HepG2 (cell line): ENCODE data around the gene MPP3. TPM values are rescaled to one million over a fixed set of nuclear protein-coding genes. Genes with fewer than 3 reads are reported as not detected.
A peak's percentile ranks its signal among the peaks of the same experiment; 100 is the strongest.

Source experiments
- CBX5 ChIP-seq: sonication (generic); formaldehyde crosslinking; IDR thresholded peaks from 2 replicates; pipeline ENCODE4 v1.4.0; 2020; ENCODE audit warnings: missing genetic modification reagents, borderline replicate concordance
- CENPT ChIP-seq: sonication (generic); formaldehyde crosslinking; IDR thresholded peaks from 2 replicates; pipeline ENCODE4 v1.8.0; 2022; ENCODE audit warnings: low read depth, mild to moderate bottlenecking, moderate library complexity, missing genetic modification reagents
- DZIP1 ChIP-seq: sonication (generic); formaldehyde crosslinking; IDR thresholded peaks from 2 replicates; pipeline ENCODE4 v1.5.0; 2020; ENCODE audit warnings: mild to moderate bottlenecking, missing genetic modification reagents
- ETV5 ChIP-seq: IDR thresholded peaks from 2 replicates; pipeline ENCODE4 v1.6.1; 2018; ENCODE audit warnings: missing biosample characterization, missing genetic modification reagents, inconsistent platforms, borderline replicate concordance
- HMGA1 ChIP-seq: sonication (generic); formaldehyde crosslinking; conservative IDR thresholded peaks from 2 replicates; pipeline ENCODE4 v1.4.0; 2020; ENCODE audit warnings: missing genetic modification reagents
- HNRNPUL1 ChIP-seq: fragments of 200-400 bp; formaldehyde crosslinking; IDR thresholded peaks from 2 replicates; pipeline ENCODE4 v1.6.1; 2017; ENCODE audit warnings: low read depth, mild to moderate bottlenecking, low read length, moderate library complexity
- NONO ChIP-seq, 2 experiments: fragments of 450-650 bp in 1 of 2; sonication (generic) in 1 of 2; formaldehyde crosslinking in 1 of 2; IDR thresholded peaks in 1 of 2; conservative IDR thresholded peaks in 1 of 2; 2 replicates each; pipeline versions ENCODE4 v1.6.1 to v1.8.0; 2017 to 2022; ENCODE audit warnings: mild to moderate bottlenecking in 1 of 2, missing genetic modification reagents in 1 of 2, moderate library complexity in 1 of 2
- RXRA ChIP-seq: sonication (generic); formaldehyde crosslinking; IDR thresholded peaks from 2 replicates; pipeline ENCODE4 v1.5.1; 2020; ENCODE audit warnings: missing genetic modification reagents
- SP1 ChIP-seq, 2 experiments: fragments of 450-650 bp in 1 of 2; sonication (generic) in 1 of 2; formaldehyde crosslinking in 1 of 2; IDR thresholded peaks; 2 replicates each; pipeline versions ENCODE4 v1.4.0 to v1.6.1; 2016 to 2020; ENCODE audit warnings: missing genetic modification reagents in 1 of 2
- TFAP4 ChIP-seq: sonication (generic); IDR thresholded peaks from 2 replicates; pipeline ENCODE4 v1.6.1; 2016; ENCODE audit warnings: low read depth, borderline replicate concordance
- ZEB1 ChIP-seq: IDR thresholded peaks from 2 replicates; pipeline ENCODE4 v1.6.1; 2012; ENCODE audit warnings: mild to moderate bottlenecking, low read depth, inconsistent platforms; ENCODE audit not compliant: insufficient replicate concordance
- ZFP62 ChIP-seq: sonication (generic); formaldehyde crosslinking; IDR thresholded peaks from 2 replicates; pipeline ENCODE4 v1.4.0; 2020; ENCODE audit warnings: missing genetic modification reagents
- ZNF12 ChIP-seq: sonication (generic); formaldehyde crosslinking; IDR thresholded peaks from 2 replicates; pipeline ENCODE4 v1.5.0; 2020; ENCODE audit warnings: missing genetic modification reagents
- ZNF503 ChIP-seq: sonication (generic); formaldehyde crosslinking; IDR thresholded peaks from 2 replicates; pipeline ENCODE4 v1.4.0; 2020; ENCODE audit warnings: missing genetic modification reagents
- ZNF687 ChIP-seq: sonication (generic); formaldehyde crosslinking; IDR thresholded peaks from 2 replicates; pipeline ENCODE4 v1.5.1; 2020; ENCODE audit warnings: mild to moderate bottlenecking, missing genetic modification reagents, moderate library complexity
- polyA plus RNA-seq, 8 experiments: library from polyadenylated mRNA; depleted of rRNA in 3 of 8; stranded (reverse) in 7 of 8; unstranded in 1 of 8; fragments of >200 nt; fragmentation: Illumina TruSeq in 4 of 8; extraction: Trizol in 4 of 8; gene quantifications; 2 replicates each; pipeline versions ENCODE4 v1.2.1 to v1.2.3, GENCODE V29; 2011 to 2016; ENCODE audit warnings: low read depth in 4 of 8, missing spikeins in 1 of 8, mixed read lengths in 1 of 8; ENCODE audit not compliant: insufficient read depth in 1 of 8
- total RNA-seq, 5 experiments: library from RNA; depleted of rRNA; stranded (reverse); fragments of >200 nt; fragmentation: Illumina TruSeq; extraction: Trizol; gene quantifications; 2 replicates each; pipeline ENCODE4 v1.2.3, GENCODE V29; 2016; ENCODE audit warnings: low read depth in 1 of 5
- TF ChIP-seq, protein P1 (sequence below): IDR thresholded peaks from 2 replicates; pipeline ENCODE4 v1.6.1; 2016; ENCODE audit warnings: missing compliant biosample characterization, missing genetic modification reagents, borderline replicate concordance
- TF ChIP-seq, protein P2 (sequence below): sonication (generic); formaldehyde crosslinking; IDR thresholded peaks from 2 replicates; pipeline ENCODE4 v1.4.0; 2020; ENCODE audit warnings: missing genetic modification reagents, low read depth, mild to moderate bottlenecking, borderline replicate concordance

MPP3 gene
- total and polyA plus RNA-seq, 2 of the 13 experiments (the other 11 are each of a cell fraction or from before 2014, with no cell fraction given) = 0.91 to 1.8 TPM

DNA sequence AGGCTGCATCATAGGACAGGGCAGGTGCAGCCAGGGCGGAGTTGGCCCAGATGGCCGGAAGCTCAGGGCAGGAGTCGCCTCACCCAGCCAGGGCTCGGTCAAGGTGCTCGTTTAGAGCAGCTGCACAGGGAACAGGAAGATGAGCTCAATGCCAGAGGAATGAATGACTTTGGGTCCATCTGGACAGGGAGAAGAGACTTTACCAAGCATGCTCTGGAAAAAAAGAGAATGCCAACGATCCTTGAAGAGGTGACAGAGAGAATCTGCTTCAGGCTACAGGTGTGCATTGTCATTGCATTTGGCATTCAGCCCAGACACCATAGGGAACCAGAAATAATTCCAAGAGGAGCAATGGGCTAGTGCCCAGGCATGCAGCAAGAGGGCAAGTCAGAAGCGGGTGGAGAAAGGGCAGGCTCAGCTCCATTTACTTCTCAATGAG lies 6.7 kb upstream of the MPP3 start (continued):
- TF ChIP-seq ETV5 (CRISPR knock-in tag) = peak; percentile 81
- 0 out of 2 replicates have a peak, but pooled peaks have one; percentile 26 for TF ChIP-seq CBX5 (CRISPR knock-in tag)
- TF ChIP-seq ZNF503 (CRISPR knock-in tag) = no peak
- TF ChIP-seq, protein P1, sequence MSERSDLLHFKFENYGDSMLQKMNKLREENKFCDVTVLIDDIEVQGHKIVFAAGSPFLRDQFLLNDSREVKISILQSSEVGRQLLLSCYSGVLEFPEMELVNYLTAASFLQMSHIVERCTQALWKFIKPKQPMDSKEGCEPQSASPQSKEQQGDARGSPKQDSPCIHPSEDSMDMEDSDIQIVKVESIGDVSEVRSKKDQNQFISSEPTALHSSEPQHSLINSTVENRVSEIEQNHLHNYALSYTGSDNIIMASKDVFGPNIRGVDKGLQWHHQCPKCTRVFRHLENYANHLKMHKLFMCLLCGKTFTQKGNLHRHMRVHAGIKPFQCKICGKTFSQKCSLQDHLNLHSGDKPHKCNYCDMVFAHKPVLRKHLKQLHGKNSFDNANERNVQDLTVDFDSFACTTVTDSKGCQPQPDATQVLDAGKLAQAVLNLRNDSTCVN (CRISPR knock-in tag) = no peak
- TF ChIP-seq CENPT (CRISPR knock-in tag) = no peak
- 0 out of 2 replicates have a peak, but pooled peaks have one; percentile 28 for TF ChIP-seq ZNF12
- no peak for TF ChIP-seq RXRA (CRISPR knock-in tag)
- no peak for TF ChIP-seq NONO (IDR thresholded peaks at IDR 0.05)
- no peak for TF ChIP-seq NONO (CRISPR knock-in tag; conservative IDR thresholded peaks at IDR 0.05)
- TF ChIP-seq ZFP62 (CRISPR knock-in tag) = no peak
- no peak for TF ChIP-seq SP1 (IDR thresholded peaks at IDR 0.05)
- no peak for TF ChIP-seq SP1 (CRISPR knock-in tag; IDR thresholded peaks at IDR 0.05)
- TF ChIP-seq ZEB1 = peak; percentile 37
- peak; percentile 47; the same call in 1 of the 2 replicates for TF ChIP-seq TFAP4
- TF ChIP-seq ZNF687 (CRISPR knock-in tag) = peak; percentile 25; the same call in 1 of the 2 replicates
- no peak for TF ChIP-seq HMGA1 (CRISPR knock-in tag)
- TF ChIP-seq, protein P2, sequence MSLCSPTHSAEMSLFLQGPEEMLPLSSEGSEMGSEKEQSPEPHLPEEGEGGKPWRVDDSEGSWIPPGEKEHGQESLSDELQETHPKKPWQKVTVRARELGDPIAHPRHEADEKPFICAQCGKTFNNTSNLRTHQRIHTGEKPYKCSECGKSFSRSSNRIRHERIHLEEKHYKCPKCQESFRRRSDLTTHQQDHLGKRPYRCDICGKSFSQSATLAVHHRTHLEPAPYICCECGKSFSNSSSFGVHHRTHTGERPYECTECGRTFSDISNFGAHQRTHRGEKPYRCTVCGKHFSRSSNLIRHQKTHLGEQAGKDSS (CRISPR knock-in tag) = peak; percentile 56; the same call in 1 of the 2 replicates
- TF ChIP-seq DZIP1 (CRISPR knock-in tag) = no peak
- no peak for TF ChIP-seq HNRNPUL1
